ENCODE measurements around the gene MPC1.
"Not testable (repeated sequence)": the region's sequence is repeated elsewhere in the genome, so short reads cannot be mapped to it uniquely, and the experiment has no call there.

MPC1 gene

GRCh38 chr6:166408936-166409755 is 26.4 kb upstream of the MPC1 start:
- no peaks in the 10 kb centered on the region for H3K27me3 ChIP-seq (replicated peaks; ENCODE audit: control insufficient read depth, insufficient read depth, low read length, poor library complexity, severe bottlenecking)
- peaks cover 31% of the 10 kb centered on the region for H3K4me1 ChIP-seq (ENCODE audit: control insufficient read depth, insufficient read depth, low read length, poor library complexity, severe bottlenecking)
- no peaks in the 10 kb centered on the region for H3K36me3 ChIP-seq (ENCODE audit: control insufficient read depth, insufficient read depth, low read length)
- no peak overlapping the region for H3K4me3 ChIP-seq (ENCODE audit: insufficient read depth, low read depth, low read length, poor library complexity, severe bottlenecking)
- H3K9me3 ChIP-seq (ENCODE audit: control insufficient read depth, low read length) = no peaks in the 10 kb centered on the region
- H3K27ac ChIP-seq (ENCODE audit: insufficient read depth, low read length, poor library complexity, severe bottlenecking) = no peak overlapping the region
- no peak for DNase-seq

- no peaks in the 10 kb centered on the region for H3K36me3 ChIP-seq (ENCODE audit: control insufficient read depth, insufficient read depth, low read length)
- no peak overlapping the region for H3K27ac ChIP-seq (ENCODE audit: insufficient read depth, low read length, poor library complexity, severe bottlenecking)
- peaks cover 4% of the 10 kb centered on the region for H3K4me1 ChIP-seq (ENCODE audit: control insufficient read depth, insufficient read depth, low read length, poor library complexity, severe bottlenecking)
- H3K4me3 ChIP-seq (ENCODE audit: insufficient read depth, low read depth, low read length, poor library complexity, severe bottlenecking) = no peak overlapping the region
- no peak for DNase-seq
- no peaks in the 10 kb centered on the region for H3K27me3 ChIP-seq (replicated peaks; ENCODE audit: control insufficient read depth, insufficient read depth, low read length, poor library complexity, severe bottlenecking)
- H3K9me3 ChIP-seq (ENCODE audit: control insufficient read depth, low read length) = no peaks in the 10 kb centered on the region
These were observed 23.5 kb upstream of the MPC1 start for GRCh38 chr6:166406197-166406596.

- DNase-seq = no peak
- H3K9me3 ChIP-seq (ENCODE audit: control insufficient read depth, low read length) = no peaks in the 10 kb centered on the region
- no peak overlapping the region for H3K27ac ChIP-seq (ENCODE audit: insufficient read depth, low read length, poor library complexity, severe bottlenecking)
- no peaks in the 10 kb centered on the region for H3K4me1 ChIP-seq (ENCODE audit: control insufficient read depth, insufficient read depth, low read length, poor library complexity, severe bottlenecking)
- no peaks in the 10 kb centered on the region for H3K36me3 ChIP-seq (ENCODE audit: control insufficient read depth, insufficient read depth, low read length)
- H3K4me3 ChIP-seq (ENCODE audit: insufficient read depth, low read depth, low read length, poor library complexity, severe bottlenecking) = no peak overlapping the region
- no peaks in the 10 kb centered on the region for H3K27me3 ChIP-seq (replicated peaks; ENCODE audit: control insufficient read depth, insufficient read depth, low read length, poor library complexity, severe bottlenecking)
These were observed 22.6 kb upstream of the MPC1 start for GRCh38 chr6:166405386-166405785.

- no peak for DNase-seq
- Histone ChIP-seq H3K27ac (ENCODE audit: insufficient read depth, low read length, poor library complexity, severe bottlenecking) (no peak overlapping the region), H3K4me3 (ENCODE audit: insufficient read depth, low read depth, low read length, poor library complexity, severe bottlenecking) (no peak overlapping the region), H3K9me3 (ENCODE audit: control insufficient read depth, low read length) (no peaks in the 10 kb centered on the region), H3K27me3 (replicated peaks; ENCODE audit: control insufficient read depth, insufficient read depth, low read length, poor library complexity, severe bottlenecking) (no peaks in the 10 kb centered on the region), H3K4me1 (ENCODE audit: control insufficient read depth, insufficient read depth, low read length, poor library complexity, severe bottlenecking) (no peaks in the 10 kb centered on the region), H3K36me3 (ENCODE audit: control insufficient read depth, insufficient read depth, low read length) (no peaks in the 10 kb centered on the region)
These were observed 20.0 kb upstream of the MPC1 start for GRCh38 chr6:166402582-166403277.

GRCh38 chr6:166400649-166401250 is 18.0 kb upstream of the MPC1 start:
- not testable (repeated sequence) for H3K27me3 ChIP-seq (replicated peaks; ENCODE audit: control insufficient read depth, insufficient read depth, low read length, poor library complexity, severe bottlenecking); H3K4me3 ChIP-seq (ENCODE audit: insufficient read depth, low read depth, low read length, poor library complexity, severe bottlenecking); H3K4me1 ChIP-seq (ENCODE audit: control insufficient read depth, insufficient read depth, low read length, poor library complexity, severe bottlenecking); H3K27ac ChIP-seq (ENCODE audit: insufficient read depth, low read length, poor library complexity, severe bottlenecking); H3K36me3 ChIP-seq (ENCODE audit: control insufficient read depth, insufficient read depth, low read length); H3K9me3 ChIP-seq (ENCODE audit: control insufficient read depth, low read length)
- peak in 1 of 3 donors; percentile 44 for DNase-seq

GRCh38 chr6:166400181-166400580 is 17.4 kb upstream of the MPC1 start:
- no peak for DNase-seq
- Histone ChIP-seq H3K36me3 (ENCODE audit: control insufficient read depth, insufficient read depth, low read length) (no peaks in the 10 kb centered on the region), H3K9me3 (ENCODE audit: control insufficient read depth, low read length) (no peaks in the 10 kb centered on the region), H3K4me3 (ENCODE audit: insufficient read depth, low read depth, low read length, poor library complexity, severe bottlenecking) (no peak overlapping the region), H3K4me1 (ENCODE audit: control insufficient read depth, insufficient read depth, low read length, poor library complexity, severe bottlenecking) (no peaks in the 10 kb centered on the region), H3K27ac (ENCODE audit: insufficient read depth, low read length, poor library complexity, severe bottlenecking) (no peak overlapping the region), H3K27me3 (replicated peaks; ENCODE audit: control insufficient read depth, insufficient read depth, low read length, poor library complexity, severe bottlenecking) (no peaks in the 10 kb centered on the region)

GRCh38 chr6:166398348-166398747 is 15.6 kb upstream of the MPC1 start:
- no peak overlapping the region for H3K27ac ChIP-seq (ENCODE audit: insufficient read depth, low read length, poor library complexity, severe bottlenecking)
- no peak for DNase-seq
- H3K27me3 ChIP-seq (replicated peaks; ENCODE audit: control insufficient read depth, insufficient read depth, low read length, poor library complexity, severe bottlenecking) = no peaks in the 10 kb centered on the region
- H3K4me1 ChIP-seq (ENCODE audit: control insufficient read depth, insufficient read depth, low read length, poor library complexity, severe bottlenecking) = no peaks in the 10 kb centered on the region
- H3K4me3 ChIP-seq (ENCODE audit: insufficient read depth, low read depth, low read length, poor library complexity, severe bottlenecking) = no peak overlapping the region
- no peaks in the 10 kb centered on the region for H3K9me3 ChIP-seq (ENCODE audit: control insufficient read depth, low read length)
- no peaks in the 10 kb centered on the region for H3K36me3 ChIP-seq (ENCODE audit: control insufficient read depth, insufficient read depth, low read length)

GRCh38 chr6:166397849-166398248 is 15.1 kb upstream of the MPC1 start:
- Histone ChIP-seq H3K36me3 (ENCODE audit: control insufficient read depth, insufficient read depth, low read length) (no peaks in the 10 kb centered on the region), H3K27ac (ENCODE audit: insufficient read depth, low read length, poor library complexity, severe bottlenecking) (no peak overlapping the region), H3K4me3 (ENCODE audit: insufficient read depth, low read depth, low read length, poor library complexity, severe bottlenecking) (no peak overlapping the region), H3K4me1 (ENCODE audit: control insufficient read depth, insufficient read depth, low read length, poor library complexity, severe bottlenecking) (no peaks in the 10 kb centered on the region), H3K27me3 (replicated peaks; ENCODE audit: control insufficient read depth, insufficient read depth, low read length, poor library complexity, severe bottlenecking) (no peaks in the 10 kb centered on the region), H3K9me3 (ENCODE audit: control insufficient read depth, low read length) (no peaks in the 10 kb centered on the region)
- DNase-seq = no peak

- no peaks in the 10 kb centered on the region for H3K36me3 ChIP-seq (ENCODE audit: control insufficient read depth, insufficient read depth, low read length)
- no peak for DNase-seq
- no peaks in the 10 kb centered on the region for H3K9me3 ChIP-seq (ENCODE audit: control insufficient read depth, low read length)
- no peaks in the 10 kb centered on the region for H3K4me1 ChIP-seq (ENCODE audit: control insufficient read depth, insufficient read depth, low read length, poor library complexity, severe bottlenecking)
- H3K27me3 ChIP-seq (replicated peaks; ENCODE audit: control insufficient read depth, insufficient read depth, low read length, poor library complexity, severe bottlenecking) = no peaks in the 10 kb centered on the region
- H3K4me3 ChIP-seq (ENCODE audit: insufficient read depth, low read depth, low read length, poor library complexity, severe bottlenecking) = no peak overlapping the region
- H3K27ac ChIP-seq (ENCODE audit: insufficient read depth, low read length, poor library complexity, severe bottlenecking) = no peak overlapping the region
These were observed 13.0 kb upstream of the MPC1 start for GRCh38 chr6:166395778-166396177.

GRCh38 chr6:166395351-166395750 is 12.6 kb upstream of the MPC1 start:
- Histone ChIP-seq H3K9me3 (ENCODE audit: control insufficient read depth, low read length) (no peaks in the 10 kb centered on the region), H3K4me1 (ENCODE audit: control insufficient read depth, insufficient read depth, low read length, poor library complexity, severe bottlenecking) (no peaks in the 10 kb centered on the region), H3K36me3 (ENCODE audit: control insufficient read depth, insufficient read depth, low read length) (no peaks in the 10 kb centered on the region), H3K27ac (ENCODE audit: insufficient read depth, low read length, poor library complexity, severe bottlenecking) (no peak overlapping the region), H3K4me3 (ENCODE audit: insufficient read depth, low read depth, low read length, poor library complexity, severe bottlenecking) (no peak overlapping the region), H3K27me3 (replicated peaks; ENCODE audit: control insufficient read depth, insufficient read depth, low read length, poor library complexity, severe bottlenecking) (no peaks in the 10 kb centered on the region)
- no peak for DNase-seq
